A549 (cell line): Measurements from ENCODE around the gene PTX4.

Source experiments
- CBX2 ChIP-seq: fragments of 200-600 bp; sonication (generic); IDR thresholded peaks from 2 replicates; pipeline ENCODE4 v1.6.1; 2016; ENCODE audit warnings: low read depth, mild to moderate bottlenecking, borderline replicate concordance
- EHMT2 ChIP-seq: fragments of 200-600 bp; sonication (generic); IDR thresholded peaks from 2 replicates; pipeline ENCODE4 v1.6.1; 2016; ENCODE audit warnings: antibody characterized with exemption, low read depth, mild to moderate bottlenecking, moderate library complexity

- no peak for TF ChIP-seq EHMT2
- no peak for TF ChIP-seq CBX2
Measured at GRCh38 chr16:1465567-1465915, 23.2 kb downstream of the PTX4 start.
